ENCODE results near the gene DNAH17. TPM values are rescaled to one million over a fixed set of nuclear protein-coding genes. Genes with fewer than 3 reads are reported as not detected.

DNAH17 gene
- total and polyA plus RNA-seq, 2 experiments from 2014 or later, result 0.64 TPM; not detected in 1

GRCh38 chr17:78486946-78487680, 90.1 kb downstream of the DNAH17 start:
- Histone ChIP-seq H3K9ac (no peak overlapping the region), H3K4me2 (ENCODE audit: unreplicated experiment) (no peak overlapping the region), H3K36me3 (ENCODE audit: low read depth) (no peaks in the 10 kb centered on the region), H3K9me3 (ENCODE audit: low read depth) (no peaks in the 10 kb centered on the region), H4K20me1 (ENCODE audit: insufficient read depth) (no peaks in the 10 kb centered on the region), H3F3A (ENCODE audit: insufficient read depth) (no peaks in the 10 kb centered on the region), H2AFZ (no peak overlapping the region), H3K27ac (no peak overlapping the region), H3K4me3 (no peak overlapping the region), H3K79me2 (ENCODE audit: insufficient read depth) (no peaks in the 10 kb centered on the region), H3K9me2 (ENCODE audit: insufficient read depth) (no peaks in the 10 kb centered on the region), H3K27me3 (replicated peaks; ENCODE audit: insufficient read depth) (peaks cover 6% of the 10 kb centered on the region; the same call in 1 of the 2 replicates), H3K4me1 (ENCODE audit: insufficient read depth) (no peaks in the 10 kb centered on the region)
- DNase-seq, result no peak
- TF ChIP-seq EZH2 (IDR thresholded peaks at IDR 0.05; ENCODE audit: insufficient read depth, poor library complexity, severe bottlenecking) (no peak), EZH2phosphoT487 (IDR thresholded peaks at IDR 0.05; ENCODE audit: insufficient read depth, low read depth) (no peak)
- 58 to 60% methylated on average over 13 of the region's 13 CpGs for WGBS, 2 experiments (ENCODE audit: low coverage in 1 of 2, low lambda C conversion rate in 2 of 2, missing lambda C conversion rate in 2 of 2)
- in situ Hi-C loops (cut with MboI), result no loop called here

- H3K4me1 ChIP-seq (ENCODE audit: insufficient read depth), result no peaks in the 10 kb centered on the region
- H3K9me3 ChIP-seq (ENCODE audit: low read depth), result no peaks in the 10 kb centered on the region
- TF ChIP-seq EZH2 (IDR thresholded peaks at IDR 0.05; ENCODE audit: insufficient read depth, poor library complexity, severe bottlenecking), result no peak
- no peak for TF ChIP-seq EZH2phosphoT487 (IDR thresholded peaks at IDR 0.05; ENCODE audit: insufficient read depth, low read depth)
- H3F3A ChIP-seq (ENCODE audit: insufficient read depth), result no peaks in the 10 kb centered on the region
- H3K27ac ChIP-seq, result no peak overlapping the region
- H3K9me2 ChIP-seq (ENCODE audit: insufficient read depth), result no peaks in the 10 kb centered on the region
- DNase-seq, result no peak
- H4K20me1 ChIP-seq (ENCODE audit: insufficient read depth), result no peaks in the 10 kb centered on the region
- H3K4me3 ChIP-seq, result no peak overlapping the region
- 86 to 87% methylated on average over 24 of the region's 24 CpGs for WGBS, 2 experiments (ENCODE audit: low coverage in 1 of 2, low lambda C conversion rate in 2 of 2, missing lambda C conversion rate in 2 of 2)
- peaks cover 8% of the 10 kb centered on the region; the same call in 1 of the 2 replicates for H3K27me3 ChIP-seq (replicated peaks; ENCODE audit: insufficient read depth)
- H3K9ac ChIP-seq, result no peak overlapping the region
- no peak overlapping the region for H2AFZ ChIP-seq
- no peak overlapping the region for H3K4me2 ChIP-seq (ENCODE audit: unreplicated experiment)
- H3K79me2 ChIP-seq (ENCODE audit: insufficient read depth), result no peaks in the 10 kb centered on the region
- in situ Hi-C loops (cut with MboI), result no loop called here
- no peaks in the 10 kb centered on the region for H3K36me3 ChIP-seq (ENCODE audit: low read depth)
Measured at GRCh38 chr17:78486228-78486802, 90.9 kb downstream of the DNAH17 start.

- Histone ChIP-seq H3K4me3 (no peak overlapping the region), H3K27me3 (replicated peaks; ENCODE audit: insufficient read depth) (peaks cover 8% of the 10 kb centered on the region; the same call in 1 of the 2 replicates), H3K36me3 (ENCODE audit: low read depth) (no peaks in the 10 kb centered on the region), H3K27ac (no peak overlapping the region), H3K9ac (no peak overlapping the region), H3K9me2 (ENCODE audit: insufficient read depth) (no peaks in the 10 kb centered on the region), H2AFZ (no peak overlapping the region), H3K79me2 (ENCODE audit: insufficient read depth) (no peaks in the 10 kb centered on the region), H3K9me3 (ENCODE audit: low read depth) (no peaks in the 10 kb centered on the region), H3K4me1 (ENCODE audit: insufficient read depth) (no peaks in the 10 kb centered on the region), H3F3A (ENCODE audit: insufficient read depth) (no peaks in the 10 kb centered on the region), H4K20me1 (ENCODE audit: insufficient read depth) (no peaks in the 10 kb centered on the region), H3K4me2 (ENCODE audit: unreplicated experiment) (no peak overlapping the region)
- DNase-seq, result no peak
- no peak for TF ChIP-seq EZH2phosphoT487 (IDR thresholded peaks at IDR 0.05; ENCODE audit: insufficient read depth, low read depth)
- no peak for TF ChIP-seq EZH2 (IDR thresholded peaks at IDR 0.05; ENCODE audit: insufficient read depth, poor library complexity, severe bottlenecking)
- 70 to 73% methylated on average over 26 to 32 of the region's 32 CpGs for WGBS, 2 experiments (ENCODE audit: low coverage in 1 of 2, low lambda C conversion rate in 2 of 2, missing lambda C conversion rate in 2 of 2)
- in situ Hi-C loops (cut with MboI), result no loop called here
Measured at GRCh38 chr17:78485290-78486168, 91.7 kb downstream of the DNAH17 start.
